AG20443 (cell line): ENCODE results near the gene TRRAP.

Experiments used
- DNase-seq: peaks from one replicate; pipeline ENCODE4 v3.0.0; 2012; ENCODE audit warnings: low spot score, mixed read lengths

TRRAP gene

DNA sequence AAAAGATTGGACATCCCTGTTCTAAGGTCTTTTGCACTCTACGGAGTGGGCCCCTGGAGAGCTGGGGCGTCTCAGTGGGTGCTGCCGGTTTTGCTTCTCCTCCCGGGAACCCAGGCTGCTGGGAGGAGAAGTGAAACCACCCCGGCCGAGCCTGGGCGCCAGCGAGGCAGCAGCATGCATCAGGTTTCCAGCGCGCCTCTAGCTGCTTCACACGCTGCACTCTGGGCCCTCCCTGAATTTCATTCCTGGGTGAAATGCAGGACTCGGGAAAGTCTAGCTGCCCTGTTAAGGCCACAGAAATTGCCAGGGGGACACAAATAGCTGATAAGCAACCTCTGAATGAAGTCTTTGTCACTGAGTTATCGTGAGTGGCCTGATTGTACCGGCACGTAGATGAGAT is 127.4 kb downstream of the TRRAP start:
- no peak for DNase-seq

GRCh38 chr7:99006739-99007424 is 128.6 kb downstream of the TRRAP start:
- no peak for DNase-seq

DNA sequence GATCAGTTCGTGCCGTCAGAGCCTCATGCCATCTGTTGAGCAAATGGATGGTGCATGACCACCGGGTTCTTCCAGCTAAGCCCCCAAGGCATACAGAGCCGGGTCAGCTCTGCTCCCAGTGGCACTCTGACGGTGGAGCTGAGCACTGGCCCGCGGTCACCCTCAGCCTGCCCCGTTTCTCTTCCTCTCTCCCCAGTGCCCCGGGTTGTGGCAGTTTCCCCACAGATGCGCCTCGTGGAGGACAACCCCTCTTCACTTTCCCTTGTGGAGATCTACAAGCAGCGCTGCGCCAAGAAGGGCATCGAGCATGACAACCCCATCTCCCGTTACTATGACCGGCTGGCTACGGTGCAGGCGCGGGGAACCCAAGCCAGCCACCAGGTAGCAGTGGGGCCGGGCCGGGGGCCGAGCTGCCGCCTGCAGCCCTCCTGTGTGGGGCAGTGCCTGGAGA is 129.9 kb downstream of the TRRAP start:
- no peak for DNase-seq

GRCh38 chr7:99008921-99009530 is 130.7 kb downstream of the TRRAP start:
- DNase-seq = no peak

- DNase-seq = no peak
Observed at GRCh38 chr7:99010281-99010680, 131.9 kb downstream of the TRRAP start.

DNA sequence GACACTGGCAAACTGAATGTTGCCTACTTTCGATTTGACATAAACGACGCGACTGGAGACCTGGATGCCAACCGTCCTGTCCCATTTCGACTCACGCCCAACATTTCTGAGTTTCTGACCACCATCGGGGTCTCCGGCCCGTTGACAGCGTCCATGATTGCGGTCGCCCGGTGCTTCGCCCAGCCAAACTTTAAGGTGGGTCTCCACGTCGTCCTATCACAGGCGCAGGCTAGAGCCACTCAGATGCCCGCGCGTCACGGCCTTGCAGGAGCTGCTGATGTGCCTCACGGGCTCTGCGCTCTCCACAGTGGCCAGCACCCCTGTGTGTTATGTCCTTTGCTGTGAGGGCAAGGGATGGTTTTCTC is 133.0 kb downstream of the TRRAP start:
- no peak for DNase-seq

GRCh38 chr7:99011706-99012404 is 133.5 kb downstream of the TRRAP start:
- no peak for DNase-seq

DNA sequence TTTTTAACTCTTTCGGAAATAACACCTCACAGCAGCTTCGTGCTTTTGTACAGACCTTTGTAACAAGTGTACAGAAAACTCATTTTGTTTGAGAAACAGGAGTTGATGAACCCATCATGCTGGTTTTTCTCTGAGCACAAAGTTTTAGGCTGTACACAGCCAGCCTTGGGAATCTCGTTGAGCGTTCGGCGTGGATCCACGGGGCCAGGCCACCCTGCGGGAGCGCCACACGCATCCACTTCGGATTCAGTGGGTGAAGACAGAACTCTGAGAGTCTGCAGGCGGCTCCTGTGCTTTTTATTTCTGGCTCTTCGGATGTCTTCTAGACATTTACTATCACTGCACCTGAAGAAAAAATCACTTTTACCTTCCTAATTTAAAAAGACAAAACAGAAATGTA is 134.4 kb downstream of the TRRAP start:
- no peak for DNase-seq

DNA sequence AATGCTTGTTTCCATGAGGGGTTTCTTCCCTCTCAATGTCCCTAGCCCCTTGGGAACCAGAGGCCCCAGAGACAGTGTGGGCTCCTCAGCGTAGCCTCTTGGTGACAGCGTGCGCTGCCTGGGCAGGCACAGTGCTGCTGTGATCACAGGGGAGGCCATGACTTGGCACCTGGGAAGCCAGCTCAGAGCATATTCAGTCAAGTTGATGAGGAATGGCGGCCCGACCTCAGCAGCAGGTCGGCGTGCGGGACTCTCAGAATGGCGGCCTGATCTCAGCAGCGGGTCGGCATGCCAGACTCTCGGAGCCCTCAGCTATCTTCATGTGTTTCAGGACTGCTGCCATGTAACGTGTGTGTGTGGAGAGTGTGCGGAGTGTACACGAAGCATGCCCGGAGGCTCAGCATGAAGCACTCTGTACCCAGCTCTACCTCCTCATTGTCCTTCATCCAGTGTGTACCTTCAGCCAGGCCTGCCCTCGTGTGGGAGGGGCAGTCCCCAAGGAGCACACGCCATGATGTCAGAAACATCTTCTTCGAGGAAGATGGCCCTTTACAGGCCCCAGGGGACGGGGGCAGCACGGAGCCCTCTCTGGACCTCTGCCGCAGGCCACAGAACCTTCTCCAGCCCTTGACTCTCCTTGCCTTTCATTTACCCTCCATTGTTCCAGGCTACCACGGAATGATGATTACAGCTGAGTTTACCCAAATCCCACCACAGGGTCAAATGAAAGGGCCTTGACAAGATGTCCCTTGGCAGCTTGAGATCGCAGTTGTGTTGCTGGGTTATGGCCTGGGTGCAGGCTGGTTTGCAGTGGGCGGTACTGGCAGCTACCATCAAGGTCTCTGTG is 135.2 kb downstream of the TRRAP start:
- no peak for DNase-seq

- DNase-seq = no peak
Observed at GRCh38 chr7:99014113-99014985, 136.0 kb downstream of the TRRAP start.

DNA sequence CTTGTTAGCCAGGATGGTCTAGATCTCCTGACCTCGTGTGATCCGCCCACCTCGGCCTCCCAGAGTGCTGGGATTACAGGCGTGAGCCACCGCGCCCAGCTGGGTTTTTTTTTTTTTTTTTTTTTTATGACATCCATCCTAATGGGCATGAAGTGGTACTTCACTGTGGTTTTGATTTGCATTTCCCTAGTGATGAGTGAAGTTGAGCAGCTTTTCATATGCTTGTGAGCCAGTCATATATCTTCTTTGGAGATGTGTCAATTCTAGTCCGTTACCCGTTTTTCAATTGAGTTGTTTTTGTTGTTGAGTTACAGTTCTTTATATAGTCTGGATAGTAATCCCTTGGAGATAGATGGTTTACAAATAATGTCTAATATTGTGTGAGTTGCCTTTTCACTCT is 137.9 kb downstream of the TRRAP start:
- DNase-seq = no peak

DNA sequence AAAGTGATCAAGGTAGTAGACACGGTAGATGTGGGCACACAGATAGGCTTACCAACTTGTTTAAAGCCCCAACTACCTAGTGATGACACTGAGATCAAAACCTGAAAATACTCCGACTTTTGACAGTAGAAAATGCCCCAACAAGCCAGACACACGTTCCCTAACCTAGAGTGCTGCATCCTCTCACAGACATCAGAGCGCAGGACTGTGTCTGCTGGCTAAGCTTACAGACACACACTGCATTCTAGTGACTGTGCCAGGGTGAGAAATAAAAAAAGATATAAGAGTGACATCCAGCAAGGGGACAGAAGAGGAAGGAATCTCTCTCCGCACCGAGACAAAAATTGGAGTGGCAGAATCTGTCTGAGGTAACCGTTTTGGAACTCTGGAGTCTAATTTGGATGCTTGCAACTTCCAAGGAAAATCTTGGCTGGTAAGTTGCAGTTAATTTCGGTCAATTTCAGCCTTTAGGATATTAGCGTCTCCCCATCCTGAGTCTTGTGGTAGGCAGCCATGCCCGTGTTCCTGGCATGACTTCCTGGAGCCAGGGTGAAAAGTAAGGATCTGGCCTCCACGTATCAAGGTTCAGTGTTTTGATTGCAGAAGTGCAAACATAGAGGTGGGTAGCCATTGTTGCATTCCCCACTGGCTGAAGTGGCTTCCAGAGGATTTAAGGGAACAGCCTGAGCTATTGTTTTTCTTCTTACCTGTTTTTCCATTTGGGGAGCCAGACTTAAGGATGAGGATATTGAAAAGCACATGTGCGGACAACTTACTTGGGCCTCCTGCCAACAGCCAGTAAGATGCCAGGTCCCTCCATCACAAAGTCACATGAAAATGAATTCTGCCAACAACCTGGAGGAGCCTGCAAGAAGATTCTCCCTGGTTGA is 141.4 kb downstream of the TRRAP start:
- no peak for DNase-seq

- no peak for DNase-seq
Observed at GRCh38 chr7:99020413-99020715, 142.0 kb downstream of the TRRAP start.

DNA sequence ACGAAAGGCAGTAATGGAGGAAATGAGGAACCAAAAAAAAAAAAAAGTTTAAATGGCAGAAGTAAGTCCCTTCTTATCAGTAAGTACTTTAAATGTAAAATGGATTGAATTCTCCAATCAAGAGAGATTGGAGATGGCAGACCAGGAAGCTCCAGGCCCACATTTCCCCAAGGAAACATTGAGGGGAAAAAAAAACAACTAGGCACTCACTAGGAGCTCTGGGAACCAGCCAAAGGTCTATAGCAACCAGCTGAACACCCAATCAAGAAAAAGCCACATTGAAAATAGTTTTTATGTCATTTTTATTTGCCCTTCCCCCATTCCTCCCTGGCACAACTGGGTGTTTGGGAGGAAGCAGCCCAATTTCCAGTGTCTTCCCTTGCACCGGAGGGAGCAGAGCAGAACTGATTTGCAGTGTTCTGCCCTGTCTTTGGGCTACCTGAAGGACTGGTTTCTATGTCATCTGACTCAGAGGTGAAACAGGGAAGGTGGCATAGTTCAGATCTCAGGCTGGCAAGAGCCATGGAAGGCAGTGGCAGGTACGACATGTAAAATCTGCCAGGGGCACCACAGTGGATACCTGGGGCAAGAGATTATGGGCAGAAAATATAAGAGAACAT is 143.7 kb downstream of the TRRAP start:
- DNase-seq = no peak

GRCh38 chr7:99024066-99024465 is 145.7 kb downstream of the TRRAP start:
- no peak for DNase-seq

DNA sequence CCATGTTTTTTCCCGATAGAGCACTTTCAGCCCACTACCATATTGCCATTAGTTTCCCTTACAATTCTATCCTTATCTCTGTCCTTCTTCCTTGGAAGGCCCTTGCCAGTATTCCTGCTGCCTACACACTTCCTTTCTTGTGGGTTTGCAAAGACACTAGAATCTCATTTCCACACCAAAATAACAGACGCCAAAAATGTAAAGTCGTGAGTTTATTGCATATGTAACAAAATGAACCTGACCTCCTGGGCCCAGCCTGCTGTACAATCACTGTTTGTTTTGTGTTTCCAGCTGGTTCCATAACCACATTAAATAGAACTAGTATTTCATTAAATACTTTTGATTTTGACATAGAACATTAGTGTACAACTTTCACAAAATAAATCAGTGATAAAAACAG is 148.9 kb downstream of the TRRAP start:
- no peak for DNase-seq

DNA sequence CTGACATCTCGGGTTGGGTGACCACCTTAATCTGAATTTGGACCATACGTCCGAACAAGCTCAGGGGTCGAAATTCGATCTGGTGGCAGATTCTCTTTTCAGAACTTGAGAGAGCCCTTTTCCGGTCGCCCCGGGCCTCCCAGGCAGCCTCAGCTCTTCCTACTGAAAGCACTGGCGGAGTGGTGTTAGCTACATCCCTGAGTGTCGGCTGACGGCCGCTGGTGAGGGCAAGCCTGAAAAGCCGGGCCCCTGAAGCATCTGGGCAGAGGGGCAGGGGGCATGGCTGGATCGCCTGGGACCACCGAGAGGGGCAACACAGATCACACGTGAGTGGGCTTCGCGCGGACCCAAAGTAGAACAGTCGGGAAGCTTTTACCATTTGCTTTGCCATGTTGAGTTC is 149.5 kb downstream of the TRRAP start:
- DNase-seq = no peak

DNA sequence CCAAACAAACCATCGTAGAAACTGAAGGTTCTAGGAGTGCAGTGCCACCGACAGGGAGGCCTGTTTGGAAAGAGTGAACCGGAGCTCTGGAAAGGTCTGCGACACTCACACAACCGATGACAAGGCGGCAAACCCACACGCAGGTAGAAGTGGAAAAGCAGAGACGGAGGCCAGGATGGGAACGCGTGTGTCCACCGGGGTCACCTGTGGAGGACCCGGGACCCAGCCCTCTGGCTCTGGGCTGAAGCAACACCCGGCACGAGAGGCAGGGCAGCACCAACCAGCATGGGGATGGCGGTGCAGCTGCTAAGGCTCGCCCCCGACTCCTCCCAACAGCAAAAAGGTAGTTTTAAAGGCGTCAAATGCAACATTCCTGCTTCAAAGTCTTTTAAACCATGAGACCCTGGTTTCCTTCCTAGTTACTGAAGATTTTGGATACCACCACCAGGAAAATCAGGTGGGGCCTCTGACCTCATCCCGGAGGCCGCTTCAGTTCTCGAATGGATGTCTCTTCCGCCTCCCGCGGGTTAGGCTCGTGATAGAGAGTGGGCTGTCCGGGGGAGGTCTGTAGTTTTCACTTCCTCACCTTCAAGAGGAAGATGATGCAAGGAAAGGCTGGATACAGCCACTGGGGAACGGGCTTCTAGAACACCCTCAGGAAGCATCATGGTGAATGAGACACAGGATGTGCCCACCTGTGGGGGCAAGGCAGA is 150.1 kb downstream of the TRRAP start:
- no peak for DNase-seq
